Right kidney (tissue), 1 donor: ENCODE data around the gene GH1.

Experiments used
- DNase-seq: peaks from one replicate; pipeline ENCODE4 v3.0.0-alpha.2; 2016

The GH1 gene

GRCh38 chr17:63944736-63945499, 26.3 kb upstream of the GH1 start:
- DNase-seq, result no peak

- DNase-seq, result no peak
Measured at GRCh38 chr17:63943745-63944144, 25.1 kb upstream of the GH1 start.

DNA sequence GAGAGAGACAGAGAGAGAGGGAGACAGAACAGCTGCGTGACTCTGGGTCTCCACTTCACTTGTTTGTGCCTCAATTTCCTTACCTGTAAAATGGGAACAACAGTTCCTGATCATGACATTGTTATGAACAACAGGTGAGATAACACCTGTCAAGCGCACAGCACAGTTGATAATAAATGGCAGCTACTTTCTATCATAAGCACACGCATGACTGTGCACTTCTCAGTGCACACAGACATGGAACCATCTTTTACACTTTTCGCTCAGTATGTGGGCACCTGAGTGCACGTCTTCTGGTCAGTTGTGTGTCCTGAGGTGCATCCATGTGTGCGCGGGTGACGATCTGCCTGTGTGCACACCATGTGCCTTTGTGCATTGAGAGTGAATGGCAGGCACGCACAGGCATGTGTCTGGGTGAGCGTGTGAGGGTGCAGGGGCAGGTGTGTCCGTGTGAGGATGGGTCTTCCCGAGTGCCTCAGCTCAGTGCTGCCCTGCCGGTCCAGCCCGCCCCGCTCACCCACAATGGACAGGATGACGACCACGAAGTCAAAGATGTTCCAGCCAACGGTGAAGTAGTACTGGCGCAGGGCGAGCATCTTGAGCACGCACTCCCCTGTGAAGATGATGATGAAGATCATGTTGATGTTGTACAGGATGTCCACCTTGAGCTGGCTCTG, 23.8 kb upstream of the GH1 start:
- no peak for DNase-seq

GRCh38 chr17:63941751-63942150, 23.1 kb upstream of the GH1 start:
- DNase-seq, result no peak

DNA sequence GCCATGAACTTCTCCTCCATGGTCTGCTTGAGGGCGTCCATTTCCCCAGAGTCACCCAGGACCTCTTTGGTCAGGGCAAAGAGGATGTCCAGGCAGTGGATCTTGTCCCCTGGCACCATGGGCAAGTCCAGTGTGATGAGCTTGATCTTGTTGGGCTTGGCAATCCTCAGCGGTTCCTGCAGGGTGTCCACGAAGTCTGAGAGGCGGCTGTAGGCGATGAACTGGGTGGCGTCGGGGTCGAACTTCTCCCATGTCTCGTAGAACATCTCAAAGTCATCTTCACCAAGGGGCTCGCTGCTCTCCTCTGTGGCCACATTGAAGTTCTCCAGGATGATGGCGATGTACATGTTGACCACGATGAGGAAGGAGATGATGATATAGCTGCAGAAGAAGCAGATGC, 22.5 kb upstream of the GH1 start:
- DNase-seq, result no peak

- DNase-seq, result no peak
Measured at GRCh38 chr17:63940584-63940983, 21.9 kb upstream of the GH1 start.

- DNase-seq, result no peak
Measured at GRCh38 chr17:63939884-63940283, 21.2 kb upstream of the GH1 start.

DNA sequence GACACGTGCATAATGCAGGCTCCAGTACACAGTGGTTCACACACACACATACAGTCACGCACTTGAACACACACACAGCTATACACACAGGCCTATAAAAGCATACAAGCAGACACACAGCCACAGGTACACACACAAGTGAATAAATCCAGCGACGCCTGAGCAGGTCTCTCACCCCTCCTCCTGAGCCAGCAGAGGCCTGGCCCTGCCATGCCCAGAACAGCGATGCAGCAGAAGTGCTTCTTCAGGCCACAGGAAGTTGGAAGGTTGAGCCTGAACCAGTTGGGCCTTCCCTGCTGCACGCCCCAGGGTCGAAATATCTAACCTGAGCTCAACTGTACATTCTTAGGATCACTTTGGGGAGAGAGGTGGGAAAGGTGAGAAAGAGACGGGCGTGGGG, 20.8 kb upstream of the GH1 start:
- DNase-seq, result no peak

DNA sequence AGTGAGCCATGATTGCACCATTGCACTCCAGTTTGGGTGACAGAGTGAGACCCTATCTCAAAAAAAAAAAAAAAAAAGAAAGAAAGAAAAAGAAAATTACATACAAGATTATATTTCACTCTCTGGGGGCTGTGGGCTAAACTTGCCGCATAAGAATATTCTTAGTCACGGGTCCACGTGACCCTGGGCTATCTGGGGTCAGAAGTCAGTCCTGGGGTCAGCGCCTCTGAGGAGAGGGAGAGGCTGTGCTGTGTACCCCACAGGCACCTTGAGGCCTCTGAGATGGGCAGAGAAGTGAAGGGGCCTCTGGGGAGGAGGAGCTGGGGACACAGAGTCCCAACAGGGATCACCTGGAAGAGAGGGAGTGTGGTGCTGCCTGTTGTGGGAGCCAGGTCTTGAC, 19.3 kb upstream of the GH1 start:
- no peak for DNase-seq

DNA sequence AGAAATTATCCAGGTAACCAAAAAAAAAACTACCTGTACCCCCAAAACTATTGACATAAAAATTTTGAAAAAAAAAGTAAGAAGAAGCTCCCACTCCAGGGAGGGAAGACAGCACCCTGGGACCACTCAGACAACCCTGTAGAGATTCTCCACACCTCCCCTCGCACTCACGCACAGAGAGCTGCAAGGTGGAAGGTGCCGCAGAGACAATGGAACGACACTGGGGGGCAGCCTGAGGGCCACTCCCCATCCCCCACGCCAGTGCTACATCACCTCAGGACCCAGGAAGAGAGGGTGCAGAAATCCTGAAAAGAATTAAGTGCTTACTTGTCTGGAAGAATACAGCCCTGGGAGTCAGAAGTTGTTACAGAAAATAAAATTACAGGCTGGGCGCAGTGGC, 18.7 kb upstream of the GH1 start:
- DNase-seq, result no peak

DNA sequence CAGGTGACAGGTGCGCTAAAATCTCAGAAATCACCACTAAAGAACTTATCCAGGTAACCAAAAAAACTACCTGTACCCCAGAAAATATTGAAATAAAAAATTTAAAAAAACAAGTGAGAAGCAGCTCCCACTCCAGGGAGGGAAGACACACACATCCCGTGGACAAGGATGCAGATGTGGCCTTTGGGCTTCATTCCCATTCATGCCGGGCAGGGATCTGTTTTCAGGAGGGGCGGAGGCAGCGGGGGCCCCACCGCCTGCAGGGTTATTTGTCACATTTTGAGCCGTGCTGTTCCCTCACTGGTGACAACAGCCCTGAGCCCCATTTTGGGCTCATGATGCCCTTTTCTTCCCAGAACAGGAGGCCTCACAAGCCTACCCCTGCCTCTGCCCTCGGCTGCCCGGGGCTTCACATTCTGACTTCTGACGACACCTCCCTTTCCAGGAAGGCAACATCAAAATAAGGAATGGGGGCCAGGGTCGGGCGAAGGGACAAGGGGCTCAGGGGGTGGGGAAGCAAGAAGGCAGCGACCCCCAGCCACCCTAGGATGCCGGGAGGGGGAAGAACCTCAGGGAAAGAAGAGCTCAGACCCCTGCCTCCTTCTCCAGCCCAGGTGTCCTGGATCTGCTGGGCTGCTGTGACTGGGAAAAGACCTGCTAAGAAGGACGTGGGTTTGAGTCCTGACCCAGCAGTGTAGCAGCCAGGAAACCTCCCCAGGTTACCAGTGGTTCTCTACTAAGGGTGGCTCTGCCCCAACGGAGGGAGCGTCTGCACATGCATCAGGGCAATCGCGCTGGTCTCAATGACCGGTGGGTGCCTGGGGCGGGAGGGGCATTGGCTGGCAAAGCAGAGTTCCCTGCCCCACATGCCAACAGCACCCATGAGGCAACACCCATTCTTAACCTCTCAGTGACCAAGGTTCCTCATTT, 15.8 kb upstream of the GH1 start:
- no peak for DNase-seq

- no peak for DNase-seq
Measured at GRCh38 chr17:63933598-63933997, 15.0 kb upstream of the GH1 start.

DNA sequence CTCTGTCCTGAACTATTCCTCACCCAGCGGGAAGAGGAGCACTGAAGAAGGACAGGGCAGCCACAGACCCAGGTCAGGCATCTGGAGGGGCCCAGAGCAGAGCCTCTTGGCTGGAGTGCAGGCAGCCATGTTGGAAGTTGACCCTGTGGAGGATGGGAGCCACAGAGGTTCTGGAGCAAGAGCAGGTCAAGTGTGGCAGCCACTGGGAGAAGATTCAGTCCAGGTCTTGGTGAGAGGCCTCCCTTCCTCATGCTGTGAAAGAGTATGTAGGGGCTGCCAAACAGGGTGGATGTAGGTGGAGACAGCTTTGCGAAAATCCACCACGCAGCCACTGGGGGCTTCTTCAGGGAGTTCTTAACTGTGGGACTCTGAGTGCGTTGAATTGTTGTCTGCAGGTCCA, 14.1 kb upstream of the GH1 start:
- no peak for DNase-seq

GRCh38 chr17:63931981-63932561, 13.4 kb upstream of the GH1 start, which contains the start of gene CD79B:
Gene CD79B (minus strand): TSS chr17:63932331. CDS start chr17:63932261, 70 bp downstream.
- no peak for DNase-seq

DNA sequence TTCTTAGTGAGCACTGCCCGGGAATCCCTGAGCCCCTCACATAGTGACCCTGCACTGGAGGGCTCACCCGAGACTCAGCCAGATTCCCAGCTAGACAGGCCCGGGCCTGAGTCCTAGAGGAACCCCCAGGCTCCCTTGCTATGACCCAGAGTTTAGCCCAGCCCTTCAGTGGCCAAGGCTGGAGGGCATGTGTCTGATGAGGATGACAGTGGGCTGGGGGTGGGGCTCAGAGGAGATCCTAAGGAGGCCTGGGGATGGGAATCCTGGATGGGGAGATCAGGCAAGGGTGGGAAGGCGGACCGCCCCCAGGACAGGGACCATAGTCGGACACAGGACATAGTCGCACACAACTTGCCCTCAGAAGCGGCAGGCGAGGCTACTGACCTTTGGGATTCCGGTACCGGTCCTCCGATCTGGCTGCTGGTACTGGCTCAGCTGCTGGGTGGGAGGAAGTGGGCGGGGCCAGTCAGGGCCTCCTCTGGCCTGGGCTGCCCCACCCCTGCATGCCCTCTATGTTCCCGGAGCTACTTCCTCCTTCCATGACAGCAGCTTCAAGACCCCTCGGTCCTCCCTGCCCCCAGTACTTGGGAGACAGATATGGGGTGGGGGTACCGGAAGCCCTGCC, 12.4 kb upstream of the GH1 start:
- DNase-seq, result no peak

- DNase-seq, result no peak
Measured at GRCh38 chr17:63929860-63930766, 11.5 kb upstream of the GH1 start.

DNA sequence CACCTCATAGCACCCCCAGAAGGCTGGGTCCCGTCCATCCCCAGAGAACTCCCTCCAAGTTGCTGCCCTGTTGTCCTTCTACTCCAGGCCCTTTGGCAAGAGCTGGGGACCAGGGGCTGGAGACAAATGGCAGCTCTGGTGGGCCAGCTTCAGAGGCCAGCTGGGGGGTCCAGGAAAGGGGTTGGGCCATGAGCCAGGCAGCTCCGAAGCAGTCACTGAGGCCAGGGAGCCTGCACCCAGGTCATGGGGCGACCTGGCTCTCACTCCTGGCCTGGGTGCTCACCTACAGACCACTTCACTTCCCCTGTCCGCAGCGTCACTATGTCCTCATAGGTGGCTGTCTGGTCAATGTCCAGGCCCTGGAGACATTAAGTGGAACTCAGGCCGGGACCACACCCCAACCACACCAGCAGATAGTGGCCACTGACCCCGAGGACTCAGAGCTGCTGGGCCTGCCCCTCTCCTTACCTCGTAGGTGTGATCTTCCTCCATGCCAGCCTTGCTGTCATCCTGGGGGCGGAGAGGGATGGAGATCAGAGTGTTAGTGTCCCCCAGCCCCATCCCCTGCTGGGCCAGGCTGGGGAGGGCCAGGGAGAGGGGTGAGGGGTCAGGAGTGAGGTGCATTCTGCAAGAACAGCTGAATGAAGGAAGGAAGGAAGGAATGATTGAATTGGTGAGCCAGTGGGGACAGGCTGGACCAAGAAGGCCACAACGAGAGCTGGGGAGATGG, 10.5 kb upstream of the GH1 start:
- DNase-seq, result no peak

GRCh38 chr17:63928172-63928666, 9.6 kb upstream of the GH1 start:
- no peak for DNase-seq

DNA sequence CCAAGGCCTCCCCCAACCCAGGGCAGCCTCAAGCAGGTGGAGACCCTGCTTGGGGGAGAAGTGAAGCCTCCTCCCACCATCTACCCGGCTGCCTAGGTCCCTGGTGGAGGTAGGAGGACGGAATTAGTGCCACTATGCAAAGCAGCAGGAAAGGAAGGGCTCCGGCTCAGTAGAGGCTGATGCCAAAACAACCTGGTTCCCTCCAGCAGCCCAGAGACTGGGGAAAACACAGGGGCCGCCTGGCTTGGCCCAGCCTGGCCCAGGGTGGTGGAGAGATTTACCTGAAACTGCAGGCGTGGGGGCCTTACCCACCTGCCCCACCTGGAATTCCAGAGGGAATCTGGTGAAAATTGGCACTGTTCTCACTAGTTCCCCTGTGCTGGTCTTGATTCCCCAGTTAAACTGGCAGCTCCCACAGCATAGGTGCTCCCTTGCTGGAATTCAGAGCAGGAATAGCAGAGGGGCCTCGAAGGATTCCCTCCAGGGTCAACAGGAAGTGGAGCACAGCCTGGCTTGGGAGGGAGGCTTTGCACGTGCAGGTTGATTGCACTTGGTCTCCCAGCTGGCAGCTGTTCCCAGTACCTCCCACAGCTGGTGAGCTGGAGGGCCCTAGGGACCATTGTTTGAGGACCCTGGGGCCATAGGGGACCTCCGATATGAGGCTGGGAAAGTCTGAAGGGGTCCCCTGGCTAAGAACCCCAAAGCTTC, 9.0 kb upstream of the GH1 start:
- no peak for DNase-seq
